GM21529 (cell line): ENCODE results near the gene EPX.
"Not testable (repeated sequence)": the region's sequence is repeated elsewhere in the genome, so short reads cannot be mapped to it uniquely, and the experiment has no call there.

ENCODE experiments used
- ATAC-seq: cut with Tn5 transposase; IDR thresholded peaks from one replicate; pipeline ENCODE4 v1.9.1; 2021; ENCODE audit not compliant: unreplicated experiment

The EPX gene, protein sequence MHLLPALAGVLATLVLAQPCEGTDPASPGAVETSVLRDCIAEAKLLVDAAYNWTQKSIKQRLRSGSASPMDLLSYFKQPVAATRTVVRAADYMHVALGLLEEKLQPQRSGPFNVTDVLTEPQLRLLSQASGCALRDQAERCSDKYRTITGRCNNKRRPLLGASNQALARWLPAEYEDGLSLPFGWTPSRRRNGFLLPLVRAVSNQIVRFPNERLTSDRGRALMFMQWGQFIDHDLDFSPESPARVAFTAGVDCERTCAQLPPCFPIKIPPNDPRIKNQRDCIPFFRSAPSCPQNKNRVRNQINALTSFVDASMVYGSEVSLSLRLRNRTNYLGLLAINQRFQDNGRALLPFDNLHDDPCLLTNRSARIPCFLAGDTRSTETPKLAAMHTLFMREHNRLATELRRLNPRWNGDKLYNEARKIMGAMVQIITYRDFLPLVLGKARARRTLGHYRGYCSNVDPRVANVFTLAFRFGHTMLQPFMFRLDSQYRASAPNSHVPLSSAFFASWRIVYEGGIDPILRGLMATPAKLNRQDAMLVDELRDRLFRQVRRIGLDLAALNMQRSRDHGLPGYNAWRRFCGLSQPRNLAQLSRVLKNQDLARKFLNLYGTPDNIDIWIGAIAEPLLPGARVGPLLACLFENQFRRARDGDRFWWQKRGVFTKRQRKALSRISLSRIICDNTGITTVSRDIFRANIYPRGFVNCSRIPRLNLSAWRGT

DNA sequence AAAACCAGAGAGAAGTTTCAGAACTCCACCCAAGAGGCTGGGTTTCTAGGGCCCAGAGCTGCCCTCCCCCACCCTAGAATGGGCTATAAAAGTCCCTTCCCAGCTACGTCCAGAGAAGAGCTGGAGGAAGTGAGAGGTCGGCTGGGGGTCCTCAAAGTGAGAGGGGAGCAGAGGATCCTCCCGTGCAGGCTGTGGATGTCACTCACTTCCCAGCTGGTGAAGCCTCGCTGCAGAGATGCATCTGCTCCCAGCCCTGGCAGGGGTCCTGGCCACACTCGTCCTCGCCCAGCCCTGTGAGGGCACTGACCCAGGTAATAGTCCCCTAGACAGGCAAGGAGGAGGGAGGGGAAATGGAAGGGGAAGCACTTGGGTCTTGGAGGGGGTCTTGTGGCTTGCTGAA, at the start of gene EPX:
Gene EPX, plus strand, starts transcription at position 115 of the 400 bp plus-strand sequence. Its CDS starts 121 bp downstream, at position 236.
- ATAC-seq, result no peak

DNA sequence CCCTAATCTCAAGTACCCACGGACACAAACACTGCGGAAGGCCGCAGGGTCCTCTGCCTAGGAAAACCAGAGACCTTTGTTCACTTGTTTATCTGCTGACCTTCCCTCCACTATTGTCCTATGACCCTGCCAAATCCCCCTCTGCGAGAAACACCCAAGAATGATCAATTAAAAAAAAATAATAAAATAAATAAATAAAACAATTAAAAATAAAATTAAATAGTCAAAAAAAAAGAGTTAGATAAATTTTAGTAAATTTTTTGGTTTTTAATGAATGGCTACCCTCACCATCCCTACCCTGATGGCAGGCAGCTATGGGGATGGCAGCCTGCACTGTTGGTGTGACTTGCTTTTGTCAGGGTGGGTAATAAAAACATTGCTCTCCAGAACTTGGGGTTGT, 49.2 kb upstream of the EPX start:
- not testable (repeated sequence) for ATAC-seq

DNA sequence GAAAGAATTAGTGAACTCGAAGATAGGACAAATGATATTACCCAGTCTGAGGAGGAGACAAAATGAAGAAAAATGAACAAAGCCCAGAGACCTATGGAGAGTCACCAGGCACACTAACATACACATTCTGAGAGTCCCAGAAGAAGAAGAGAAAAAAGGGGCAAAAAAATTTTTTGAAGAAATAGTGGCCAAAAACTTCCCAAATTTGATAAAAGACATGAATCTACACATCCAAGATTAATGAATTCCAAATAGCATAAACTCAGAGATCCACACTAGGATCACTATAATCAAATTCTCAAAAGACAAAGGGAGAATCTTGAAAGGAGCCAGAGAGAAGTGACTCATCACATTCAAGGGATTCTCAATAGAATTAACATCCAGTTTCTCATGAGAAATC, 47.7 kb upstream of the EPX start:
- no peak for ATAC-seq

DNA sequence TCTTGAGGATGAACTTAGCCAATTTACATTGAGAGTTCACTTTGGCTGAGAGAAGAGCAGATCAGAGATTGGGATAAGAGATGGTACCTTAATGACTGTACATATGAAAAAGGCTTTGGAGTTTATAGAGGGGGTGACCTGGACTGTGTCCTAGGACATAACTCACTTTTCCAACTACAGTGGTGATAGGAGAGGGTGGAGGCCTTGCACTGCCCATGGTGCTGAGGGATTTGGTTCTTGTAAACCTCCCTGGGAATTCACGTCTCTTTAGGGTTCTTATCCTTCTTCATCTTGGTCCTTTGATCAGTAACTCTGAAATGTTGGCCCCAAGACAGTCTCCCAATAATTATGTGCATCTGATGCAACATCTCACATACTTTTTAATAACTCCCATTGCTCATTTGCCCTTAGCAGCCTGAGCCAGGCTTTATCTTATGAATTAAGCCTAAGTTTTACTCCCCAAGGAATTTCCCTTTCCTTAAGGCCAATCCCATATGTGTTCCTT, 44.5 kb upstream of the EPX start, which contains the start of gene OR4D1:
Gene OR4D1, plus strand, starts transcription at position 455 of the 505 bp plus-strand sequence. CDS start 6,770 bp downstream, outside the sequence.
- no peak for ATAC-seq

DNA sequence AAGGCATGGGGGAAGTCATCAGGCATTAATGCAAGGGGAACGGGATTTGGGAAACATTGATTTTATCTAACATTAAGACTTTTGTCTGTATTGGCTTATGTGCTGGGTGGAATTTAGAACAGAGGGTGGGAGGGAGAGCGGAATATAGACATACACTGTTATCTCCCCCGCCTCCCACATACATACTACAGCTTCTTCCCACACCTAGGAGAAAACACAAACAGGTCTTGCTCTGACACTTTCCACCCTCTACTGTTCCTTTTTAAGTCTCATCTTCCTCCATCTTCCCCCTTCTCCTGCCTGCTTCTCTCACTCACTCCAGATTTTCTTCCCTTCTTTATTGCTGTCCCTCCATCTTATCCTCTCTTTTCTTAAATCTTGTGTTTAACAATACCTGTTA, 43.9 kb upstream of the EPX start:
- ATAC-seq, result no peak

DNA sequence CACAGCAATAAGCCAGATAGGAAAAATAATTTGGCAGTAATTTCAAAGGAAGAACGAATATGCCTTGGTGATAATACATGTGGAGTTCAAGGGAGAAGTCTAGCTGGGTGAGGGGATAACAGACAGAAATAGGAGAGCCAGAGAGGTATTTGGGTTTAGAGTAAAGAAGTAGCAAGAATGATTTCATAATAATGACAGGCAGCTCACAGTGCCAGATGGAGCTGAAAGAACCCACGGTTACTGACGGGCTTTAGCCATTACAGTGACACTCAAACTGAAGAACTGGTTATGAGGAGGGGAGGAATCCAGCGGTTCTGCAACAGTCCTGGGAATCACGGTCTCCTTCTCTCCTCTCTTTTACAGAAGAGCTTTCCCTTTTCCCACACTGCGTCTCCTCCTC, 42.1 kb upstream of the EPX start:
- no peak for ATAC-seq

DNA sequence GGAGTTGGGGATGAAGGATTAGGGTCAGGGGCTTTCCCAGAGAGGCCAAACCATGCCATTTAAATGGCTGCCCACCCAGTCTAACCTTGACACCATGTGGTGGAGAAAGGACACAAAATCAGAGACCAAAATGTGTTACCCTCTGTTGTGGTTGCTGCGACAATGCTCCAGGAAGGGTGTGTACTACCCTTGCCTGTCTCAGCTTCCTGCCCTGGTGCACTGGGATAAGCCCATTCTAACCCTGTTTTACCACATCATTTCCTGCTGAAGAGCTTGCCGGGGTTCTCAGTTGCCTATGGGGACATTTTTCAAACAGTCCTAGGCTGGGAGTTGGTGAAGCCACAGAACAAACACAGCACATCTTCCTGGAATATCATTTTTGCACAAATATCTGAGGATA, 39.5 kb upstream of the EPX start:
- ATAC-seq, result no peak

DNA sequence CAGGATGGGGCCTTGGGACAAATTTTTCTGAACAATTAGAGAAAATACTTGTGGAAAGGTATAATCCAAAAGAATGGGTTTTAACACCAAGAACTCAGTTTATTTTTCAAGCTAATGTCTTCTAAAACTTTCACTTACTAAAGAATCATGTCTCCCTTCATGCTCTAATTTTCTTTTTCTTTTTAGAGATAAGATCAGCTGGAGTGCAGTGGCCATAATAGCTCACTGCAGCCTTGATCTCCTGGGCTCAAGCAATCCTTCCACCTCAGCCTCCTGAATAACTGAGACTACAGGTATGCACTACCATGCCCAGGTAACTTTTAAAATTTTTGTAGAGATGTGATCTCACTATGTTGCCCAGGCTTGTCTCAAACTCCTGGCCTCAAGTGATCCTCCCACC, 38.9 kb upstream of the EPX start:
- no peak for ATAC-seq

DNA sequence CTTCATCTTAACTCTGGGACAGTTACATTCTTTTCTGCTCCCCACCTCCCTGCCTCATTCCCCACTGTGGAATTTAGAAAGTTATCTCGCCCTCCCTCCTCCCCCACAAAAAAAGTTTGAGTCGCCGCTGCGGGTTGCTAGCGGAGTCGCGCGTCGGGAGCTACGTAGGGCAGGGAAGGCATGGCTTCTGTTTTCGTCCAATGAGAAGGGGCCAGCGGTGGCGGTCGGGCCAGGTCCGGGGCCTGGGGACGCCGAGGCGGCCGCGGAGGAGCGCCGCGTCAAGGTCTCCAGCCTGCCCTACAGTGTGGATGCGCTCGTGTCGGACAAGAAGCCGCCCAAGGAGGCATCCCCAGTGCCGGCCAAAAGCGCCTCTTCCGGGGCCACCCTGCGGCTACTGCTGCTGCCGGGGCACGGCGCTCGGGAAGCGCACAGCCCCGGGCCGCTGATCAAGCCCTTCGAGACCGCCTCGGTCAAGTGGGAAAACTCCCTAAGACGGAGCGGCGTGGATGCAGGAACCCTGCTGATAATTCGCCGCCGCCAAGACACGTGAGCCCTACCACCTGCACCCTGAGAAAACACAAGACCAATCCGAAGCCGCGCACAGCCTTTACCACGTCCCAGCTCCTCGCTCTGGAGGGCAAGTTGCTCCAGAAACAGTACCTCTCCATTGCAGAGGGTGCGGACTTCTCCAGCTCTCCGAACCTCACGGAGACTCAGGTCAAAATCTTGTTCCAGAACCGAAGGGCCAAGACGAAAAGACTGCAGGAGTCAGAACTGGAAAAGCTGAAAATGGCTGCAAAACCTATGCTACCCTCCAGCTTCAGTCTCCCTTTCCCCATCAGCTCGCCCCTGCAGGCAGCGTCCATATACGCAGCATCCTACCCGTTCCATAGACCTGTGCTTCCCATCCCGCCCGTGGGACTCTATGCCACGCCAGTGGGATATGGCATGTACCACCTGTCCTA, 35.4 kb upstream of the EPX start:
- ATAC-seq, result no peak

DNA sequence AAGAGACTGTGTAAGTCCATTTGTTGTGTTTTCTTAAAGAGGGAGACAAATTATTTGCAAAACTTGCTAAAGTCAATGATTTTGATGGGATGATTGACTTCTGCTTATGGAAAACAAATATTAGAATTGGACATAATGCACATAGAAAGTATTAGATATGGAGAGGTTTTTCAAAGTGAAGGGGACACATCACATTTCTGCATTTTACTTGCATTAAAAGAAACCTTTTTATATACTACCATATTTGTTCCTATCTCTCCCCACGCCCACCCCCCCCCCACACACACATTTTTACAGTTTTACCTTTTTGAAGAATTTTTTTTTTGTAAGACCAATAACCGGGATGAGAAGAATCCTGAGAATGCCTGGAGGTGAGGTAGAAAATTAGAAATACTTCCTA, 34.3 kb upstream of the EPX start:
- ATAC-seq, result no peak

DNA sequence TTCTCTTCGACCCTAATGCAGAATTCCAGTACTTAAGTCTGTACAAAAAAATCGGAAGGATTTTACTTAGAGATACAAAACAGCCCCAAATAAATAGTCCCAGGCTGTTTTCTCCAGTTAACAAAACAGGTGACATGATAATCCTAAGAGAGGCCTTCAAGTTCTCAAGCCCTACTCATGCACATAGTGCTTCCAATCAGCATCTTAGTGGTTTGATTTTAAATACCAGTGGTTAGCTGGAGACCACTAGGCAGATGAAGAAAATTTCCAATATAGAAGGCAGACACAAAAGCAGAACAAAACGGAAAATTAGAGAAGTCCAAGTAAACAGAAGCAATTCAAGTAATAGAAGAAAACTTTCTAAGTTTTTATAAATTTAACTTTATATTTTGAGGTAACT, 31.0 kb upstream of the EPX start:
- no peak for ATAC-seq

DNA sequence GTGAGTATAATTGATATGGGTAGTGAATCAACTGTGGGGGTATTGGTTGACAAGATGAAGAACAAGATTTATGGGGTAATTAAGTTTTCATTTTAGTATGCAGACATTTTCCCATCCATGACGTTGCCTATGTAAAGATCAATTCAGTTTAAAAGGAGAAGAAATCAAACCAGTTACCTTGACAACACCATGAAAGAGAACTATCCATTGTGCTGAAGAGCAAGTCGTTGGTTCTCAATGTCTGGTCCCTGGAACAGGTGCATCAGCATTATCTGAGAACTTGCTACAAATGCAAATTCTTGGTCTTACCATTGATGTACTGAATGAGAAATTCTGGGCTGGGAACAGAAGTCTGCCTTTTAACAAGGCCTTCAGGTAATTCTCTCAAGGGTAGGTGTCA, 26.5 kb upstream of the EPX start:
- ATAC-seq, result no peak

DNA sequence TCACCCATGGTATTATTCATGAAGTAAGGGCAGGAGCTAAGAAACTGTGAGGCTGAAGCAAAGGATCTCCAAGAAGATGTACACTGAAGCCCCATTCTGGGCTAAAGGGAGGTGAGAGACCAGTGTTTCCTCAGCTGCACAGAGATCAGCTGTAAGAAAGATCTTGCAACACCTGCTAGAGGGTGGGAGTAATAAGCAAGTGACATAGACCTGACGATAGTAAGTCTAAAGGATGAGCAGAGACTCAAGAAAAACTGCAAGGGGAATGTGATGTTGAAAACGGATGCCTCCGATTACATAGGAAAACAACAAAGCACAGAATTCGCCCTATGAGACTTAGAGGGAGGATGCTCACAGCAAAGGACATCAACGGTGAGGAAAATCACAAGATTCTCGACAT, 25.8 kb upstream of the EPX start, which contains the start of gene OR4D2:
Gene OR4D2, plus strand, starts transcription at position 301 of the 400 bp plus-strand sequence. CDS start 2,674 bp downstream, outside the sequence.
- ATAC-seq, result no peak

DNA sequence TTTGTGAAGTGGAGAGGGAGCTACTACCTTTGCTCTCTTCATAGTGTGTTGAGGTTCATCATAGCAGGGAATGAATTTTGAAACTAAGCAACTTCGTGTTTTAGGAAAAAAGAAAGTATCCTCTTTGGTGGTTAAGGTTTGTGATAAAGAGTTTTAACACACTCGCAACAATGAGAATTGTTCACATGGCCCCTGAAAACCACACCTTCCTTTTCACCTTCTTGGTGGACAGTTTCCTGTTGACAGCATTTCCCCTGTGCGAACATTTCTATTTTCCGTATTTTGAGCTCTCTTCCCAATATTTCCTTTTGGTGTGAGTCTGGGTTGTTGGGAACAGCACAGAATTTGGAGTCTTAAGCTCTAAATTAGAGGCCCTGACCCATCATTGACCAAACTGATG, 21.9 kb upstream of the EPX start:
- no peak for ATAC-seq

DNA sequence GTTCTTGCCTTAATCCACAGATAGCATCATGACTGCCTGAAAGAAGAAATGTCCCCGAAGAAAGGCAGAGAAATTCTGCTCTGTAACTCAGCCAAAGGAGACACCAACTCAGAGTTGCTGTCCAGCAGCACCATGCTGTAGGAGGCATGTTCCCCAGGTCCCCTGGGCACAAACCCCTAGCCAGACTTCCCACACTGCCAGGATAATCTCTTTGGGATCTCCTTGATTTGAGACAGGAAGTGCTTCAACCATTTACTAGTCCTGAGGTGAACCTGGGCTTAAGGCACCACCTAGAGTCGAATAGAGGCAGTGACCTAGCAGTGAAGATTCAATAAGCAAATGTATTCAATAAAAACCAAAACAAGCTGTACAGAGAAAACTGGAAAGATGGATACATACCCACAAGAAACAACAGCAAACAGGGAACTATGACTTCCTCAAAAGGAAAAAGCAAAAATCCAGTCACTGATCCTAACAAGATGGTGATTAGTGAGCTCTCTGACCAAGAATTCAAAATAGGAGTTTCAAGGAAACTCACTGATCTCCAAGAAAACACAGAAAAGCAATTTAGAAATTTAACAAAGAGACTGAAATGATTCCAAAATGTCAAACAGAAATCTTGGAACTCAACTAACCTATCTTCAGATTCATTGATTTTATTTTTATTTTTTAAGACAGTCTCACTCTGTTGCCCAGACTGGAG, 20.0 kb upstream of the EPX start:
- ATAC-seq, result no peak

DNA sequence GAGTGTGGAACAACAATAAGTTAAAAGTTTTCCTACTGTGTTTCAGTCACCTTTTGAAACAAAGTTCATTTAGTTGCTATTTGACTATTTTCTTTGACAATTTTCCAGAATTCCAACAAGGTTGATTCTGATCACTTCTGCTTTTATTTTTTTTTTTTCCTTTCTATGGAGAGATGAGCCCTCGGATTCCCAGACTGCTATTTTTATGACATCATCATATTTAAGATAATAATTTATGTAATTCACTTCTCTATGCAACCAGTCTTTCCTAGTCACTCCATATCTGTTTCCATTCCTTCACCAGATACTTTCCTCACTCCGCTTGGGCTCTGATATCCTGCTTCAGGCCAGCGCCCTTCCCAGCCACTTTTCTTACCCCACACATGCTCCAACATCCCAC, 17.7 kb upstream of the EPX start:
- no peak for ATAC-seq

DNA sequence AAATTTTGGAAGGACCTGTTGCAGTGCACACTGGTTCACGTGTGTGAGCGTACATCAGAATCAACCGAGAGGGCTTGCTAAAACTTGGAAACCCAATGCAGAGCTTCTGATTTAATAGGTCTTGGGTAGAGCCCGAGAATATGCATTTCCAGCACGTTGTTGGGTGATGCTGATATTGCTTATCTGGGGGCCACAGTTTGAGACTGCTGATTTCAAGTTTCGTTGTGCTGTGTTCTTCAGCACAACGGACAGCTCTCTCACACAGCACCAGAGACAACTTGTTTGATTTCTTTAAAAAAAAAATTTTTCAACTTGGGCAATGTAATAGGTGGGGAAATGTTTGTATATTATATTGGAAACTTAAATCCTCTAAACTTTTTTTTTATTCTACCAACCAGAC, 16.3 kb upstream of the EPX start:
- ATAC-seq, result no peak

DNA sequence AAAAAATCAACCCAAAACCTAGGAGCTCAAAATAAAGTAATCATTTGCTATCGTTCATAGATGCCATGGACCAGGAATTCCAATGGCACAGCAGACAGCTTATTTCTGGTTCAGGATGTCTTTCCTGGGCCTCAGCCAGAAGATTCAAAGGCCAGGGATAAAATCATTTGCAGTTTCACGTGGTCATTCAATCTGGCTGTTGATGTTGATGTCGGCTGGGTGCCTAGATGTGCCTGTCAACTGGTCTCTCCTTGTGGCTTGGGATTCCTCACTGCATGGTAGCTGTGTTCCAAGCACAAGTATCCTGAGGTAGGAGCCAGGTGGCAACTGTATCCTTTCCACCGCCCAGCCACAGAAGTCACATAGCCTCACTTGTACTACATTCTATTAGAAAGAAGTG, 10.7 kb upstream of the EPX start:
- ATAC-seq, result no peak

DNA sequence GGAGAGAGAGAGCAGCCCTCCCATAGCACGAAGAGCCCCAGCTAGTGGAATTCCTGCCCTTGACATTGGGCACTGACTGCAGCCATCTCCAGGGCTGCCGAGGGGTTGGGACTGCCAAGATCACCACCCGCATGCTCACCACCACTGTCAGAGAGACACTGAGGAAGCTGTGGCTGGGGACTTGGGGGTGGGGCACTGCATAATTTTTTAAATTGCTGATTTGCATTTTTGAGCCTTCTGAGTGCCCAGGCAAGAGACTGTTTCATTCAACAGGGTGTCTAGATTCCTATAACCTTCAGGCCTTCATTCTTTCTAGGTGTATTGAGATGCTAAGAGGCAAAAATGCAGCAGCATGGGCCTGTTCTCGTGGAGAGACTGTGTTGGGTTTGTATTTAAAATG, 9.0 kb upstream of the EPX start:
- ATAC-seq, result no peak

DNA sequence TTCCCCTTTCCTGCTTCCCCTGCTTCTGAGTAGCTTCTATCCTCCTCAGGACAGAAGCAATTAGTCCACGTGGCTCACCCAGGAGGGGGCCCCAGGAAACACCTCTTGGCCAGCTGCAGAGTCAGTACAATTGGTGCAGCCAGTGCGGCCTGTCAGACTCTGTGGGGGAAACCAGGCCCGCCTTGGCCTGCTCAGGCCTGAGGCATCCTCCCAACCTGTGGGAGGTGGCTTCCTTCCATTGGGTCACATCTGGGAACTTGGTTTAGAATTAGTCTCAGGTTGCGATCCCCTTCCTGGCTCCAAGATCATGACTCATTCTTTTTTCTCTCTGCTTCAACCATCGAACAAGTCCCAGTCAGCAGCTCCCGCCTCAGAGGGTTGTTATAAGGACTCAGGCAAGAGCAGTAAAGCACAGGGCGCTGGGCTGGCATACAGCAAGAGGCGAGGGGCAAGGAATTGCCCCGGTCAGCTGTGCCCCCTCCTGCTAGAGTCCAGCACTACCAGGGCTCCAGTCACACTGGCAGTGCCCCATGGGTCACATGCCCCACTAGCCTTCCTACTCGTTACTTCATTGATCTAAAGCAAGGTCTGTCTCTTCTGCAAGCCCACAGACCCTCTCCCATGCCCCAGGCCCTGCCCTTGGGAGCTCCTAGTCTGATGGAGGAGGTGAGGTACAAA, 8.1 kb upstream of the EPX start:
- ATAC-seq, result no peak
